Measurements from ENCODE around the gene SYNJ2. TPM values are rescaled to one million over a fixed set of nuclear protein-coding genes. Genes with fewer than 3 reads are reported as not detected.

SYNJ2 gene
- total and polyA plus RNA-seq, 2 donors from 2014 or later, result 1.7 to 15.8 TPM

GRCh38 chr6:158016571-158017383 lies 35.1 kb downstream of the SYNJ2 start:
- H3K4me1 ChIP-seq (ENCODE audit: control insufficient read depth in 2 of 3, insufficient read depth in 2 of 3, low read depth in 1 of 3, low read length in 3 of 3), result peaks cover 0 to 4% (median 0%) of the 10 kb centered on the region in 3 donors
- peaks cover 2 to 3% (median 3%) of the 10 kb centered on the region in 3 donors for H3K36me3 ChIP-seq (ENCODE audit: control insufficient read depth in 2 of 3, insufficient read depth in 3 of 3, low read length in 3 of 3)
- H3K9ac ChIP-seq (ENCODE audit: low read length in 3 of 3), result no peak overlapping the region
- intact Hi-C loops (cut with DNase I), result no loop called here
- H3K4me3 ChIP-seq (ENCODE audit: low read length in 3 of 3), result no peak overlapping the region
- H3K27ac ChIP-seq (ENCODE audit: low read depth in 2 of 2, low read length in 2 of 2), result no peak overlapping the region
- H3K27me3 ChIP-seq (ENCODE audit: control insufficient read depth, insufficient read depth, low read length), result no peaks in the 10 kb centered on the region
- FAIRE-seq, result no peak
- no peaks in the 10 kb centered on the region for H3K9me3 ChIP-seq (ENCODE audit: control insufficient read depth in 2 of 3, insufficient read depth in 1 of 3, low read length in 3 of 3)
- no peak for TF ChIP-seq CTCF (IDR thresholded peaks at IDR 0.05; ENCODE audit: borderline replicate concordance, extremely low read depth, insufficient read depth)
- DNase-seq, result peak in 1 of 5 donors; percentile 45

- Histone ChIP-seq H3K27me3 (ENCODE audit: control insufficient read depth, insufficient read depth, low read length) (no peaks in the 10 kb centered on the region), H3K27ac (ENCODE audit: low read depth in 2 of 2, low read length in 2 of 2) (no peak overlapping the region), H3K4me3 (ENCODE audit: low read length in 3 of 3) (no peak overlapping the region), H3K9ac (ENCODE audit: low read length in 3 of 3) (no peak overlapping the region), H3K4me1 (ENCODE audit: control insufficient read depth in 2 of 3, insufficient read depth in 2 of 3, low read depth in 1 of 3, low read length in 3 of 3) (no peaks in the 10 kb centered on the region), H3K36me3 (ENCODE audit: control insufficient read depth in 2 of 3, insufficient read depth in 3 of 3, low read length in 3 of 3) (peaks cover 2 to 3% (median 3%) of the 10 kb centered on the region in 3 donors), H3K9me3 (ENCODE audit: control insufficient read depth in 2 of 3, insufficient read depth in 1 of 3, low read length in 3 of 3) (no peaks in the 10 kb centered on the region)
- DNase-seq, result peak in 2 of 5 donors; percentile 28 to 54
- no peak for FAIRE-seq
- TF ChIP-seq CTCF (IDR thresholded peaks at IDR 0.05; ENCODE audit: borderline replicate concordance, extremely low read depth, insufficient read depth), result no peak
- intact Hi-C loops (cut with DNase I), result no loop called here
These were observed 36.0 kb downstream of the SYNJ2 start for GRCh38 chr6:158017621-158018040.

GRCh38 chr6:158018041-158018771 lies 36.5 kb downstream of the SYNJ2 start:
- no peak for TF ChIP-seq CTCF (IDR thresholded peaks at IDR 0.05; ENCODE audit: borderline replicate concordance, extremely low read depth, insufficient read depth)
- no peaks in the 10 kb centered on the region for H3K27me3 ChIP-seq (ENCODE audit: control insufficient read depth, insufficient read depth, low read length)
- peak in 2 of 5 donors; percentile 21 to 34 for DNase-seq
- H3K36me3 ChIP-seq (ENCODE audit: control insufficient read depth in 2 of 3, insufficient read depth in 3 of 3, low read length in 3 of 3), result peaks cover 2 to 3% (median 3%) of the 10 kb centered on the region in 3 donors
- H3K9me3 ChIP-seq (ENCODE audit: control insufficient read depth in 2 of 3, insufficient read depth in 1 of 3, low read length in 3 of 3), result no peaks in the 10 kb centered on the region
- no peaks in the 10 kb centered on the region for H3K4me1 ChIP-seq (ENCODE audit: control insufficient read depth in 2 of 3, insufficient read depth in 2 of 3, low read depth in 1 of 3, low read length in 3 of 3)
- no peak overlapping the region for H3K4me3 ChIP-seq (ENCODE audit: low read length in 3 of 3)
- no peak for FAIRE-seq
- intact Hi-C loops (cut with DNase I), result no loop called here
- no peak overlapping the region for H3K27ac ChIP-seq (ENCODE audit: low read depth in 2 of 2, low read length in 2 of 2)
- H3K9ac ChIP-seq (ENCODE audit: low read length in 3 of 3), result no peak overlapping the region

Data from kidney (tissue), 14 donors.